WTC11 (cell line): ENCODE measurements around the gene ZNF189. TPM values are rescaled to one million over a fixed set of nuclear protein-coding genes. Genes with fewer than 3 reads are reported as not detected.

Experiments used
- ATAC-seq: fragments of 200-7000 bp; cut with Tn5 transposase; 2 replicates; pipeline ENCODE4 v1.10.0; 2021; ENCODE audit warnings: mild to moderate bottlenecking, moderate library complexity
- Bru-seq: library from RNA; stranded (reverse); fragments of 400-500 nt; gene quantifications from one replicate; lab custom pipeline; 2021; lab: Mats Ljungman, UMichigan
- CTCF ChIA-PET: fragments of 300-600 bp; sonication (Branson Sonifier 250); formaldehyde crosslinking; loops from one replicate; lab custom pipeline; 2021; ENCODE audit warnings: antibody characterized with exemption; lab: Charles Lee
- POLR2A ChIA-PET: fragments of 350-600 bp; sonication (Branson Sonifier 250); formaldehyde crosslinking; loops from one replicate; lab custom pipeline; 2021; ENCODE audit warnings: antibody characterized with exemption; lab: Charles Lee
- DNase-seq: peaks from one replicate; pipeline ENCODE4 v3.0.0; 2021; ENCODE audit warnings: low spot score
- H3K27ac Mint-ChIP-seq: 2 replicates; pipeline ENCODE4 v1.8.0; 2021; ENCODE audit warnings: mixed read lengths
- H3K27me3 Mint-ChIP-seq: 2 replicates; pipeline ENCODE4 v1.8.0; 2021; ENCODE audit warnings: low read depth, mild to moderate bottlenecking, moderate library complexity, mixed read lengths
- H3K36me3 Mint-ChIP-seq: 2 replicates; pipeline ENCODE4 v1.8.0; 2021; ENCODE audit warnings: mixed read lengths
- H3K4me1 Mint-ChIP-seq: 2 replicates; pipeline ENCODE4 v1.8.0; 2022; ENCODE audit warnings: mixed read lengths
- H3K4me3 Mint-ChIP-seq: 2 replicates; pipeline ENCODE4 v1.8.0; 2021; ENCODE audit warnings: mild to moderate bottlenecking, moderate library complexity, mixed read lengths
- H3K9me3 Mint-ChIP-seq: 2 replicates; pipeline ENCODE4 v1.8.0; 2021; ENCODE audit warnings: mixed read lengths
- CBFB ChIP-seq: sonication (generic); formaldehyde crosslinking; IDR thresholded peaks from 2 replicates; pipeline ENCODE4 v1.8.1; 2022; ENCODE audit warnings: mild to moderate bottlenecking, low read depth, missing genetic modification reagents
- CREM ChIP-seq: sonication (generic); formaldehyde crosslinking; IDR thresholded peaks from 2 replicates; pipeline ENCODE4 v1.8.1; 2022; ENCODE audit warnings: mild to moderate bottlenecking, missing genetic modification reagents, moderate library complexity
- ETV6 ChIP-seq: sonication (generic); formaldehyde crosslinking; IDR thresholded peaks from 2 replicates; pipeline ENCODE4 v1.8.1; 2022; ENCODE audit warnings: mild to moderate bottlenecking, missing genetic modification reagents
- FOXJ3 ChIP-seq: sonication (generic); formaldehyde crosslinking; IDR thresholded peaks from 2 replicates; pipeline ENCODE4 v1.9.0; 2021; ENCODE audit warnings: missing genetic modification reagents, mild to moderate bottlenecking, borderline replicate concordance
- FOXK1 ChIP-seq: sonication (generic); formaldehyde crosslinking; IDR thresholded peaks from 2 replicates; pipeline ENCODE4 v1.8.0; 2022; ENCODE audit warnings: mild to moderate bottlenecking, moderate library complexity, missing genetic modification reagents
- FOXP1 ChIP-seq: sonication (generic); formaldehyde crosslinking; IDR thresholded peaks from 2 replicates; pipeline ENCODE4 v1.8.0; 2022; ENCODE audit warnings: missing genetic modification reagents, mild to moderate bottlenecking, moderate library complexity, borderline replicate concordance
- GABPB1 ChIP-seq: sonication (generic); formaldehyde crosslinking; IDR thresholded peaks from 2 replicates; pipeline ENCODE4 v1.8.1; 2023; ENCODE audit warnings: mild to moderate bottlenecking, missing genetic modification reagents
- MAX ChIP-seq: sonication (generic); formaldehyde crosslinking; IDR thresholded peaks from 2 replicates; pipeline ENCODE4 v1.8.0; 2022; ENCODE audit warnings: mild to moderate bottlenecking, missing genetic modification reagents
- OVOL2 ChIP-seq: fragments of 250-450 bp; sonication (Bioruptor Pico); IDR thresholded peaks from 2 replicates; pipeline ENCODE4 v1.9.0; 2021; ENCODE audit warnings: mild to moderate bottlenecking, borderline replicate concordance
- PRRX2 ChIP-seq: fragments of 250-450 bp; sonication (Bioruptor Pico); IDR thresholded peaks from 2 replicates; pipeline ENCODE4 v1.8.0; 2021; ENCODE audit warnings: mild to moderate bottlenecking
- SMAD4 ChIP-seq: sonication (generic); formaldehyde crosslinking; IDR thresholded peaks from 2 replicates; pipeline ENCODE4 v1.8.0; 2022; ENCODE audit warnings: mild to moderate bottlenecking, missing genetic modification reagents
- SP1 ChIP-seq: sonication (generic); formaldehyde crosslinking; conservative IDR thresholded peaks from 2 replicates; pipeline ENCODE4 v1.8.1; 2022; ENCODE audit warnings: missing genetic modification reagents
- TEAD1 ChIP-seq: sonication (generic); formaldehyde crosslinking; IDR thresholded peaks from 2 replicates; pipeline ENCODE4 v1.8.0; 2022; ENCODE audit warnings: mild to moderate bottlenecking, missing genetic modification reagents
- long read RNA-seq, 3 experiments: library from RNA in 1 of 3; library from capped mRNA in 1 of 3; library from polyadenylated mRNA in 1 of 3; unstranded in 2 of 3; stranded (forward) in 1 of 3; transcript quantifications; one replicate each; pipeline ENCODE4 v2.0.0, GENCODE V29; 2021
- total RNA-seq: library from RNA; stranded (reverse); gene quantifications from 3 replicates; pipeline ENCODE4 v1.2.3, GENCODE V29; 2021
- TF ChIP-seq, protein P1 (sequence below): sonication (generic); formaldehyde crosslinking; IDR thresholded peaks from 2 replicates; pipeline ENCODE4 v1.8.0; 2022; ENCODE audit warnings: mild to moderate bottlenecking, missing genetic modification reagents
- TF ChIP-seq, protein P2 (sequence below): sonication (generic); formaldehyde crosslinking; IDR thresholded peaks from 2 replicates; pipeline ENCODE4 v1.8.0; 2022; ENCODE audit warnings: mild to moderate bottlenecking, missing genetic modification reagents
- TF ChIP-seq, protein P3 (sequence below): sonication (generic); formaldehyde crosslinking; IDR thresholded peaks from 2 replicates; pipeline ENCODE4 v1.8.1; 2023; ENCODE audit warnings: mild to moderate bottlenecking, missing genetic modification reagents, borderline replicate concordance
- TF ChIP-seq, protein P4 (sequence below): sonication (generic); formaldehyde crosslinking; IDR thresholded peaks from 2 replicates; pipeline ENCODE4 v1.8.1; 2023; ENCODE audit warnings: mild to moderate bottlenecking, missing genetic modification reagents, moderate library complexity
- TF ChIP-seq, protein P5 (sequence below): sonication (generic); formaldehyde crosslinking; IDR thresholded peaks from 2 replicates; pipeline ENCODE4 v1.8.0; 2023; ENCODE audit warnings: missing genetic modification reagents, mild to moderate bottlenecking, borderline replicate concordance
- TF ChIP-seq, protein P6 (sequence below): fragments of 250-450 bp; sonication (Bioruptor Pico); IDR thresholded peaks from 2 replicates; pipeline ENCODE4 v1.9.0; 2021; ENCODE audit warnings: mild to moderate bottlenecking

The ZNF189 gene
- total RNA-seq, result 10.1 to 10.4 TPM (median 10.3 TPM) in 3 replicates
- percentile 94 among the genes with signal in this experiment for Bru-seq, nascent RNA
- long read RNA-seq, experiment 1, partial matches to known transcripts, result 0 of 15 reads
- long read RNA-seq, experiment 1, other reads (novel, unspliced or antisense), result 13 of 15 reads
- long read RNA-seq, experiment 2, partial matches to known transcripts, result 4 of 8 reads
- long read RNA-seq, experiment 2, other reads (novel, unspliced or antisense), result 1 of 8 reads
- long read RNA-seq, experiment 3, partial matches to known transcripts, result 0 of 7 reads
- long read RNA-seq, experiment 3, other reads (novel, unspliced or antisense), result 3 of 7 reads

DNA sequence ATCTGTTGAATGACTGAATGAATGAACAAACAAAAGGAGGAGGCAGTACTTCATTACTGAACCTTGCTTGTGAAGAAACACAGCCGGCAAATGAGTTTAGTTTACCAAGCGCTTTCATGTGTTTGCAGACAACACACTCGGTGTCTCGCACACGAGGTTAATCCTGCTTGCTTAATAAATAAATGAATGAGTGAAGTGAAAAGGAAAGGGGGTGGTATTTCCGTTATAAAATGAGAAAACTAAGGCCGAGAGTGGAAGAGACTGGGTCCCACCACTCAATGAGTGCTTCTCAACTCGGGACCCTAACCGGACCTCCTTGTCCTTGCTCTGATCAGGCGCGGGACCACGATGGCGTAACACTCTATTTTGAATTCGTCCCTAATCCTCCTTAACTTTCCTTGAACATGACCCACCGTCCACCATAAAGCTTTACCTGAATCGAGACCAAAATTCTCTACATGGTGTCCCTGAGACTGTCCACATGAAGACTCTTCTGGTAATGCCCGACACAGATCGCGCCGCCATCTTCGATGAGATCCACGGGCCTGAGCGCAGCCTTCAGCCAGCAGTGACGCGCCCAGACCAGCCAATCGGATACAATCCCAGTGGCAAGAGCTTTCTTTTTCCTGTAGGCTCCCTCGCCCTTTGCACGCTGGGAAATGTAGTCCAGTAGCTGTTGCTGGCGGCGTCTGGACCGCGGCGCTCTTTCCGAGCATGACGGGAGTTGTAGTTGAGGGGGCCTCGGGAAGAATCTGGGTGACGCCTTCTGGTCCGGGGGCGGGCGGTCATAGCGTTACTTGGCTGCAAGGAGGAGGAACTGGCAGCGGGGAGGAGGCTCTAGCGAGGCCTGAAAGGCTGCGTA, at the start of gene ZNF189, which contains the start of gene MRPL50:
Gene ZNF189 (plus strand): TSS at position 784 of the 862 bp plus-strand sequence. CDS start 306 bp downstream, outside the sequence.
Gene MRPL50 (minus strand): TSS at position 551 of the 862 bp plus-strand sequence. CDS start 26 bp downstream, at position 525.
- Mint-ChIP-seq H3K4me3 (peak within 1 kb of the TSS; percentile 99), H3K9me3 (peaks cover 23% of the 10 kb centered on the region), H3K36me3 (peaks cover 66% of the 10 kb centered on the region), H3K4me1 (peaks cover 25% of the 10 kb centered on the region), H3K27me3 (no peaks in the 10 kb centered on the region), H3K27ac (peak within 1 kb of the TSS; percentile 99)
- ChIA-PET CTCF (interaction anchor here (0.6 to 1.5 kb wide), 10 partner anchors 10 to 1576 kb away, joined by 3 to 24 read pairs (median 4); partner anchors contain the start of gene NR4A3), POLR2A (interaction anchor here (0.9 to 1.0 kb wide), 3 partner anchors 9 to 135 kb away, joined by 3 to 7 read pairs (median 3); partner anchors contain the start of gene RNF20)
- peak; percentile 96 for DNase-seq
- peak; percentile 97 for ATAC-seq
- TF ChIP-seq, protein P1, sequence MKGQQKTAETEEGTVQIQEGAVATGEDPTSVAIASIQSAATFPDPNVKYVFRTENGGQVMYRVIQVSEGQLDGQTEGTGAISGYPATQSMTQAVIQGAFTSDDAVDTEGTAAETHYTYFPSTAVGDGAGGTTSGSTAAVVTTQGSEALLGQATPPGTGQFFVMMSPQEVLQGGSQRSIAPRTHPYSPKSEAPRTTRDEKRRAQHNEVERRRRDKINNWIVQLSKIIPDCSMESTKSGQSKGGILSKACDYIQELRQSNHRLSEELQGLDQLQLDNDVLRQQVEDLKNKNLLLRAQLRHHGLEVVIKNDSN (CRISPR knock-in tag), result 0 out of 2 replicates have a peak, but pooled peaks have one; percentile 24
- TF ChIP-seq FOXK1 (CRISPR knock-in tag), result peak; percentile 47; the same call in 1 of the 2 replicates
- no peak for TF ChIP-seq PRRX2 (CRISPR knock-in tag)
- TF ChIP-seq, protein P2, sequence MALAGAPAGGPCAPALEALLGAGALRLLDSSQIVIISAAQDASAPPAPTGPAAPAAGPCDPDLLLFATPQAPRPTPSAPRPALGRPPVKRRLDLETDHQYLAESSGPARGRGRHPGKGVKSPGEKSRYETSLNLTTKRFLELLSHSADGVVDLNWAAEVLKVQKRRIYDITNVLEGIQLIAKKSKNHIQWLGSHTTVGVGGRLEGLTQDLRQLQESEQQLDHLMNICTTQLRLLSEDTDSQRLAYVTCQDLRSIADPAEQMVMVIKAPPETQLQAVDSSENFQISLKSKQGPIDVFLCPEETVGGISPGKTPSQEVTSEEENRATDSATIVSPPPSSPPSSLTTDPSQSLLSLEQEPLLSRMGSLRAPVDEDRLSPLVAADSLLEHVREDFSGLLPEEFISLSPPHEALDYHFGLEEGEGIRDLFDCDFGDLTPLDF (CRISPR knock-in tag), result no peak
- peak; percentile 32; the same call in 1 of the 2 replicates for TF ChIP-seq FOXP1 (CRISPR knock-in tag)
- peak; percentile 63; the same call in 1 of the 2 replicates for TF ChIP-seq TEAD1 (CRISPR knock-in tag)
- no peak for TF ChIP-seq OVOL2 (CRISPR knock-in tag)
- peak; percentile 72 for TF ChIP-seq GABPB1 (CRISPR knock-in tag)
- TF ChIP-seq MAX, result peak; percentile 61; the same call in 1 of the 2 replicates
- TF ChIP-seq, protein P3, sequence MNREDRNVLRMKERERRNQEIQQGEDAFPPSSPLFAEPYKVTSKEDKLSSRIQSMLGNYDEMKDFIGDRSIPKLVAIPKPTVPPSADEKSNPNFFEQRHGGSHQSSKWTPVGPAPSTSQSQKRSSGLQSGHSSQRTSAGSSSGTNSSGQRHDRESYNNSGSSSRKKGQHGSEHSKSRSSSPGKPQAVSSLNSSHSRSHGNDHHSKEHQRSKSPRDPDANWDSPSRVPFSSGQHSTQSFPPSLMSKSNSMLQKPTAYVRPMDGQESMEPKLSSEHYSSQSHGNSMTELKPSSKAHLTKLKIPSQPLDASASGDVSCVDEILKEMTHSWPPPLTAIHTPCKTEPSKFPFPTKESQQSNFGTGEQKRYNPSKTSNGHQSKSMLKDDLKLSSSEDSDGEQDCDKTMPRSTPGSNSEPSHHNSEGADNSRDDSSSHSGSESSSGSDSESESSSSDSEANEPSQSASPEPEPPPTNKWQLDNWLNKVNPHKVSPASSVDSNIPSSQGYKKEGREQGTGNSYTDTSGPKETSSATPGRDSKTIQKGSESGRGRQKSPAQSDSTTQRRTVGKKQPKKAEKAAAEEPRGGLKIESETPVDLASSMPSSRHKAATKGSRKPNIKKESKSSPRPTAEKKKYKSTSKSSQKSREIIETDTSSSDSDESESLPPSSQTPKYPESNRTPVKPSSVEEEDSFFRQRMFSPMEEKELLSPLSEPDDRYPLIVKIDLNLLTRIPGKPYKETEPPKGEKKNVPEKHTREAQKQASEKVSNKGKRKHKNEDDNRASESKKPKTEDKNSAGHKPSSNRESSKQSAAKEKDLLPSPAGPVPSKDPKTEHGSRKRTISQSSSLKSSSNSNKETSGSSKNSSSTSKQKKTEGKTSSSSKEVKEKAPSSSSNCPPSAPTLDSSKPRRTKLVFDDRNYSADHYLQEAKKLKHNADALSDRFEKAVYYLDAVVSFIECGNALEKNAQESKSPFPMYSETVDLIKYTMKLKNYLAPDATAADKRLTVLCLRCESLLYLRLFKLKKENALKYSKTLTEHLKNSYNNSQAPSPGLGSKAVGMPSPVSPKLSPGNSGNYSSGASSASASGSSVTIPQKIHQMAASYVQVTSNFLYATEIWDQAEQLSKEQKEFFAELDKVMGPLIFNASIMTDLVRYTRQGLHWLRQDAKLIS (CRISPR knock-in tag), result no peak
- TF ChIP-seq, protein P4, sequence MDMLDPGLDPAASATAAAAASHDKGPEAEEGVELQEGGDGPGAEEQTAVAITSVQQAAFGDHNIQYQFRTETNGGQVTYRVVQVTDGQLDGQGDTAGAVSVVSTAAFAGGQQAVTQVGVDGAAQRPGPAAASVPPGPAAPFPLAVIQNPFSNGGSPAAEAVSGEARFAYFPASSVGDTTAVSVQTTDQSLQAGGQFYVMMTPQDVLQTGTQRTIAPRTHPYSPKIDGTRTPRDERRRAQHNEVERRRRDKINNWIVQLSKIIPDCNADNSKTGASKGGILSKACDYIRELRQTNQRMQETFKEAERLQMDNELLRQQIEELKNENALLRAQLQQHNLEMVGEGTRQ (CRISPR knock-in tag), result no peak
- no peak for TF ChIP-seq FOXJ3 (CRISPR knock-in tag)
- no peak for TF ChIP-seq ETV6
- TF ChIP-seq, protein P5, sequence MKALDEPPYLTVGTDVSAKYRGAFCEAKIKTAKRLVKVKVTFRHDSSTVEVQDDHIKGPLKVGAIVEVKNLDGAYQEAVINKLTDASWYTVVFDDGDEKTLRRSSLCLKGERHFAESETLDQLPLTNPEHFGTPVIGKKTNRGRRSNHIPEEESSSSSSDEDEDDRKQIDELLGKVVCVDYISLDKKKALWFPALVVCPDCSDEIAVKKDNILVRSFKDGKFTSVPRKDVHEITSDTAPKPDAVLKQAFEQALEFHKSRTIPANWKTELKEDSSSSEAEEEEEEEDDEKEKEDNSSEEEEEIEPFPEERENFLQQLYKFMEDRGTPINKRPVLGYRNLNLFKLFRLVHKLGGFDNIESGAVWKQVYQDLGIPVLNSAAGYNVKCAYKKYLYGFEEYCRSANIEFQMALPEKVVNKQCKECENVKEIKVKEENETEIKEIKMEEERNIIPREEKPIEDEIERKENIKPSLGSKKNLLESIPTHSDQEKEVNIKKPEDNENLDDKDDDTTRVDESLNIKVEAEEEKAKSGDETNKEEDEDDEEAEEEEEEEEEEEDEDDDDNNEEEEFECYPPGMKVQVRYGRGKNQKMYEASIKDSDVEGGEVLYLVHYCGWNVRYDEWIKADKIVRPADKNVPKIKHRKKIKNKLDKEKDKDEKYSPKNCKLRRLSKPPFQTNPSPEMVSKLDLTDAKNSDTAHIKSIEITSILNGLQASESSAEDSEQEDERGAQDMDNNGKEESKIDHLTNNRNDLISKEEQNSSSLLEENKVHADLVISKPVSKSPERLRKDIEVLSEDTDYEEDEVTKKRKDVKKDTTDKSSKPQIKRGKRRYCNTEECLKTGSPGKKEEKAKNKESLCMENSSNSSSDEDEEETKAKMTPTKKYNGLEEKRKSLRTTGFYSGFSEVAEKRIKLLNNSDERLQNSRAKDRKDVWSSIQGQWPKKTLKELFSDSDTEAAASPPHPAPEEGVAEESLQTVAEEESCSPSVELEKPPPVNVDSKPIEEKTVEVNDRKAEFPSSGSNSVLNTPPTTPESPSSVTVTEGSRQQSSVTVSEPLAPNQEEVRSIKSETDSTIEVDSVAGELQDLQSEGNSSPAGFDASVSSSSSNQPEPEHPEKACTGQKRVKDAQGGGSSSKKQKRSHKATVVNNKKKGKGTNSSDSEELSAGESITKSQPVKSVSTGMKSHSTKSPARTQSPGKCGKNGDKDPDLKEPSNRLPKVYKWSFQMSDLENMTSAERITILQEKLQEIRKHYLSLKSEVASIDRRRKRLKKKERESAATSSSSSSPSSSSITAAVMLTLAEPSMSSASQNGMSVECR, result 0 out of 2 replicates have a peak, but pooled peaks have one; percentile 28
- TF ChIP-seq CBFB (CRISPR knock-in tag), result no peak
- TF ChIP-seq SMAD4 (CRISPR knock-in tag), result no peak
- peak; percentile 73 for TF ChIP-seq SP1 (CRISPR knock-in tag)
- peak; percentile 64; the same call in 1 of the 2 replicates for TF ChIP-seq CREM (CRISPR knock-in tag)
- TF ChIP-seq, protein P6, sequence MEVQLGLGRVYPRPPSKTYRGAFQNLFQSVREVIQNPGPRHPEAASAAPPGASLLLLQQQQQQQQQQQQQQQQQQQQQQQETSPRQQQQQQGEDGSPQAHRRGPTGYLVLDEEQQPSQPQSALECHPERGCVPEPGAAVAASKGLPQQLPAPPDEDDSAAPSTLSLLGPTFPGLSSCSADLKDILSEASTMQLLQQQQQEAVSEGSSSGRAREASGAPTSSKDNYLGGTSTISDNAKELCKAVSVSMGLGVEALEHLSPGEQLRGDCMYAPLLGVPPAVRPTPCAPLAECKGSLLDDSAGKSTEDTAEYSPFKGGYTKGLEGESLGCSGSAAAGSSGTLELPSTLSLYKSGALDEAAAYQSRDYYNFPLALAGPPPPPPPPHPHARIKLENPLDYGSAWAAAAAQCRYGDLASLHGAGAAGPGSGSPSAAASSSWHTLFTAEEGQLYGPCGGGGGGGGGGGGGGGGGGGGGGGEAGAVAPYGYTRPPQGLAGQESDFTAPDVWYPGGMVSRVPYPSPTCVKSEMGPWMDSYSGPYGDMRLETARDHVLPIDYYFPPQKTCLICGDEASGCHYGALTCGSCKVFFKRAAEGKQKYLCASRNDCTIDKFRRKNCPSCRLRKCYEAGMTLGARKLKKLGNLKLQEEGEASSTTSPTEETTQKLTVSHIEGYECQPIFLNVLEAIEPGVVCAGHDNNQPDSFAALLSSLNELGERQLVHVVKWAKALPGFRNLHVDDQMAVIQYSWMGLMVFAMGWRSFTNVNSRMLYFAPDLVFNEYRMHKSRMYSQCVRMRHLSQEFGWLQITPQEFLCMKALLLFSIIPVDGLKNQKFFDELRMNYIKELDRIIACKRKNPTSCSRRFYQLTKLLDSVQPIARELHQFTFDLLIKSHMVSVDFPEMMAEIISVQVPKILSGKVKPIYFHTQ (CRISPR knock-in tag), result 0 out of 2 replicates have a peak, but pooled peaks have one; percentile 31
